Measurements from ENCODE around the gene PTPRM. TPM values are rescaled to one million over a fixed set of nuclear protein-coding genes. Genes with fewer than 3 reads are reported as not detected.

Gene PTPRM
- total and polyA plus RNA-seq, 2 experiments from 2014 or later: 1.6 to 5.3 TPM

GRCh38 chr18:8274370-8274769 lies 707.3 kb downstream of the PTPRM start:
- no peaks in the 10 kb centered on the region for H4K20me1 ChIP-seq (replicated peaks; ENCODE audit: insufficient read depth)
- H3K79me2 ChIP-seq (replicated peaks; ENCODE audit: insufficient read depth): no peaks in the 10 kb centered on the region
- DNase-seq (ENCODE audit: low spot score) (no peak), ATAC-seq (no peak)
- H3K4me3 Mint-ChIP-seq: no peak overlapping the region
- no peak overlapping the region for H3K4me2 ChIP-seq
- peaks cover 2% of the 10 kb centered on the region for H3K4me1 Mint-ChIP-seq
- no peak overlapping the region for H3K27ac Mint-ChIP-seq
- H3K9me3 Mint-ChIP-seq: no peaks in the 10 kb centered on the region
- H3K36me3 Mint-ChIP-seq (ENCODE audit: low read depth): no peaks in the 10 kb centered on the region
- no peak overlapping the region for H3K4me3 ChIP-seq
- no peaks in the 10 kb centered on the region for H3K4me1 ChIP-seq (ENCODE audit: insufficient read depth)
- H3K27ac ChIP-seq (ENCODE audit: low read depth): no peak overlapping the region
- H2AFZ ChIP-seq: no peak overlapping the region
- H3K27me3 Mint-ChIP-seq (ENCODE audit: insufficient read depth, low read depth, poor library complexity): peaks cover 2% of the 10 kb centered on the region
- H3K36me3 ChIP-seq (ENCODE audit: insufficient read depth): no peaks in the 10 kb centered on the region
- H3F3A ChIP-seq (replicated peaks; ENCODE audit: low read depth): no peaks in the 10 kb centered on the region
- no peaks in the 10 kb centered on the region for H3K27me3 ChIP-seq (ENCODE audit: insufficient read depth)
- TF ChIP-seq EZH2 (IDR thresholded peaks at IDR 0.05; ENCODE audit: low read depth, unreplicated experiment) (no peak), EZH2phosphoT487 (IDR thresholded peaks at IDR 0.05; ENCODE audit: unreplicated experiment) (no peak), ETS1 (IDR thresholded peaks at IDR 0.05) (no peak), JUNB (IDR thresholded peaks at IDR 0.05; ENCODE audit: unreplicated experiment) (no peak), POLR2AphosphoS5 (IDR thresholded peaks at IDR 0.05; ENCODE audit: low read depth) (no peak), ZNF114 (CRISPR knock-in tag; IDR thresholded peaks at IDR 0.05) (no peak), ZNF331 (CRISPR knock-in tag; IDR thresholded peaks at IDR 0.05; ENCODE audit: low read depth) (no peak), STAT1 (IDR thresholded peaks at IDR 0.05; ENCODE audit: unreplicated experiment) (no peak), NANOG (IDR thresholded peaks at IDR 0.05; ENCODE audit: borderline replicate concordance) (no peak), CTCF (conservative IDR thresholded peaks at IDR 0.05; ENCODE audit: low read depth in 2 of 2) (no peak), CREB1 (CRISPR knock-in tag; IDR thresholded peaks at IDR 0.05; ENCODE audit: low read depth) (no peak), ZNF462 (CRISPR knock-in tag; IDR thresholded peaks at IDR 0.05) (no peak), REST (IDR thresholded peaks at IDR 0.05; ENCODE audit: unreplicated experiment) (no peak)
- H3K9me2 ChIP-seq (ENCODE audit: insufficient read depth): no peaks in the 10 kb centered on the region; the same call in 1 of the 2 replicates
